HEK293 (cell line): ENCODE results near the gene SFN.

Source experiments
- REPIN1 ChIP-seq: fragments of 450-650 bp; formaldehyde crosslinking; IDR thresholded peaks from 2 replicates; pipeline ENCODE4 v1.5.1; 2017; ENCODE audit warnings: missing biosample characterization, missing genetic modification characterization, low read depth
- REST ChIP-seq: fragments of 450-650 bp; formaldehyde crosslinking; IDR thresholded peaks from 2 replicates; pipeline ENCODE4 v1.5.1; 2016; ENCODE audit warnings: missing biosample characterization, missing genetic modification characterization
- ZEB2 ChIP-seq: fragments of 450-650 bp; formaldehyde crosslinking; IDR thresholded peaks from 2 replicates; pipeline ENCODE4 v1.5.1; 2016; ENCODE audit warnings: missing biosample characterization, missing genetic modification characterization
- ZNF175 ChIP-seq: fragments of 450-650 bp; formaldehyde crosslinking; IDR thresholded peaks from 2 replicates; pipeline ENCODE4 v1.5.1; 2016; ENCODE audit warnings: missing biosample characterization, missing genetic modification characterization
- ZNF221 ChIP-seq: fragments of 450-650 bp; formaldehyde crosslinking; IDR thresholded peaks from 2 replicates; pipeline ENCODE4 v1.5.1; 2017; ENCODE audit warnings: missing biosample characterization, missing genetic modification characterization, borderline replicate concordance
- ZNF341 ChIP-seq: fragments of 450-650 bp; formaldehyde crosslinking; IDR thresholded peaks from 2 replicates; pipeline ENCODE4; 2016; ENCODE audit warnings: low read depth, missing biosample characterization, missing genetic modification characterization
- ZNF518A ChIP-seq: fragments of 450-650 bp; formaldehyde crosslinking; conservative IDR thresholded peaks from 2 replicates; pipeline ENCODE4 v1.5.1; 2016; ENCODE audit warnings: low read depth, missing biosample characterization, missing genetic modification characterization
- ZNF670 ChIP-seq: fragments of 450-650 bp; formaldehyde crosslinking; IDR thresholded peaks from 2 replicates; pipeline ENCODE4 v1.5.1; 2016; ENCODE audit warnings: missing biosample characterization, missing genetic modification characterization, low read depth
- TF ChIP-seq, protein P1 (sequence below): fragments of 450-650 bp; formaldehyde crosslinking; IDR thresholded peaks from 2 replicates; pipeline ENCODE4 v1.5.1; 2016; ENCODE audit warnings: missing biosample characterization, missing genetic modification characterization
- TF ChIP-seq, protein P2 (sequence below): fragments of 450-650 bp; formaldehyde crosslinking; IDR thresholded peaks from 2 replicates; pipeline ENCODE4 v1.5.1; 2016; ENCODE audit warnings: missing biosample characterization, missing genetic modification characterization
- TF ChIP-seq, protein P3 (sequence below): sonication (generic); formaldehyde crosslinking; IDR thresholded peaks from 2 replicates; pipeline ENCODE4 v1.8.1; 2022; ENCODE audit warnings: mild to moderate bottlenecking, moderate library complexity, missing genetic modification reagents
- TF ChIP-seq, protein P4 (sequence below): fragments of 450-650 bp; formaldehyde crosslinking; IDR thresholded peaks from 2 replicates; pipeline ENCODE4 v1.5.1; 2016; ENCODE audit warnings: missing biosample characterization, missing genetic modification characterization

GRCh38 chr1:26855636-26856035 lies 7.3 kb upstream of the SFN start:
- TF ChIP-seq, protein P1, sequence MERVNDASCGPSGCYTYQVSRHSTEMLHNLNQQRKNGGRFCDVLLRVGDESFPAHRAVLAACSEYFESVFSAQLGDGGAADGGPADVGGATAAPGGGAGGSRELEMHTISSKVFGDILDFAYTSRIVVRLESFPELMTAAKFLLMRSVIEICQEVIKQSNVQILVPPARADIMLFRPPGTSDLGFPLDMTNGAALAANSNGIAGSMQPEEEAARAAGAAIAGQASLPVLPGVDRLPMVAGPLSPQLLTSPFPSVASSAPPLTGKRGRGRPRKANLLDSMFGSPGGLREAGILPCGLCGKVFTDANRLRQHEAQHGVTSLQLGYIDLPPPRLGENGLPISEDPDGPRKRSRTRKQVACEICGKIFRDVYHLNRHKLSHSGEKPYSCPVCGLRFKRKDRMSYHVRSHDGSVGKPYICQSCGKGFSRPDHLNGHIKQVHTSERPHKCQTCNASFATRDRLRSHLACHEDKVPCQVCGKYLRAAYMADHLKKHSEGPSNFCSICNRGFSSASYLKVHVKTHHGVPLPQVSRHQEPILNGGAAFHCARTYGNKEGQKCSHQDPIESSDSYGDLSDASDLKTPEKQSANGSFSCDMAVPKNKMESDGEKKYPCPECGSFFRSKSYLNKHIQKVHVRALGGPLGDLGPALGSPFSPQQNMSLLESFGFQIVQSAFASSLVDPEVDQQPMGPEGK (tag by site-specific recombination): no peak
- TF ChIP-seq ZNF175 (tag by site-specific recombination) (no peak), ZNF670 (tag by site-specific recombination) (no peak), REST (tag by site-specific recombination) (no peak), ZEB2 (no peak), REPIN1 (tag by site-specific recombination) (no peak), ZNF221 (tag by site-specific recombination) (no peak), ZNF518A (tag by site-specific recombination) (no peak), ZNF341 (tag by site-specific recombination) (no peak)
- TF ChIP-seq, protein P2, sequence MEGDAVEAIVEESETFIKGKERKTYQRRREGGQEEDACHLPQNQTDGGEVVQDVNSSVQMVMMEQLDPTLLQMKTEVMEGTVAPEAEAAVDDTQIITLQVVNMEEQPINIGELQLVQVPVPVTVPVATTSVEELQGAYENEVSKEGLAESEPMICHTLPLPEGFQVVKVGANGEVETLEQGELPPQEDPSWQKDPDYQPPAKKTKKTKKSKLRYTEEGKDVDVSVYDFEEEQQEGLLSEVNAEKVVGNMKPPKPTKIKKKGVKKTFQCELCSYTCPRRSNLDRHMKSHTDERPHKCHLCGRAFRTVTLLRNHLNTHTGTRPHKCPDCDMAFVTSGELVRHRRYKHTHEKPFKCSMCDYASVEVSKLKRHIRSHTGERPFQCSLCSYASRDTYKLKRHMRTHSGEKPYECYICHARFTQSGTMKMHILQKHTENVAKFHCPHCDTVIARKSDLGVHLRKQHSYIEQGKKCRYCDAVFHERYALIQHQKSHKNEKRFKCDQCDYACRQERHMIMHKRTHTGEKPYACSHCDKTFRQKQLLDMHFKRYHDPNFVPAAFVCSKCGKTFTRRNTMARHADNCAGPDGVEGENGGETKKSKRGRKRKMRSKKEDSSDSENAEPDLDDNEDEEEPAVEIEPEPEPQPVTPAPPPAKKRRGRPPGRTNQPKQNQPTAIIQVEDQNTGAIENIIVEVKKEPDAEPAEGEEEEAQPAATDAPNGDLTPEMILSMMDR (tag by site-specific recombination): no peak
- TF ChIP-seq, protein P3, sequence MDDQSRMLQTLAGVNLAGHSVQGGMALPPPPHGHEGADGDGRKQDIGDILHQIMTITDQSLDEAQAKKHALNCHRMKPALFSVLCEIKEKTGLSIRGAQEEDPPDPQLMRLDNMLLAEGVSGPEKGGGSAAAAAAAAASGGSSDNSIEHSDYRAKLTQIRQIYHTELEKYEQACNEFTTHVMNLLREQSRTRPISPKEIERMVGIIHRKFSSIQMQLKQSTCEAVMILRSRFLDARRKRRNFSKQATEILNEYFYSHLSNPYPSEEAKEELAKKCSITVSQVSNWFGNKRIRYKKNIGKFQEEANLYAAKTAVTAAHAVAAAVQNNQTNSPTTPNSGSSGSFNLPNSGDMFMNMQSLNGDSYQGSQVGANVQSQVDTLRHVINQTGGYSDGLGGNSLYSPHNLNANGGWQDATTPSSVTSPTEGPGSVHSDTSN: no peak
- TF ChIP-seq, protein P4, sequence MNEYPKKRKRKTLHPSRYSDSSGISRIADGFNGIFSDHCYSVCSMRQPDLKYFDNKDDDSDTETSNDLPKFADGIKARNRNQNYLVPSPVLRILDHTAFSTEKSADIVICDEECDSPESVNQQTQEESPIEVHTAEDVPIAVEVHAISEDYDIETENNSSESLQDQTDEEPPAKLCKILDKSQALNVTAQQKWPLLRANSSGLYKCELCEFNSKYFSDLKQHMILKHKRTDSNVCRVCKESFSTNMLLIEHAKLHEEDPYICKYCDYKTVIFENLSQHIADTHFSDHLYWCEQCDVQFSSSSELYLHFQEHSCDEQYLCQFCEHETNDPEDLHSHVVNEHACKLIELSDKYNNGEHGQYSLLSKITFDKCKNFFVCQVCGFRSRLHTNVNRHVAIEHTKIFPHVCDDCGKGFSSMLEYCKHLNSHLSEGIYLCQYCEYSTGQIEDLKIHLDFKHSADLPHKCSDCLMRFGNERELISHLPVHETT (tag by site-specific recombination): no peak
